Natural killer cell (primary cell): ENCODE data around the gene MPPED1. TPM values are rescaled to one million over a fixed set of nuclear protein-coding genes. Genes with fewer than 3 reads are reported as not detected.

Source experiments
- ATAC-seq, 3 donors: fragments of 150-1000 bp in 2 of 3; fragments of 200-7000 bp in 1 of 3; cut with Tn5 transposase; 1 replicate in 1 of 3; 2 replicates in 2 of 3; pipeline ENCODE4 v1.10.0; 2021; ENCODE audit warnings: mild to moderate bottlenecking in 2 of 3, moderate library complexity in 2 of 3
- DNase-seq, 2 donors: peaks; one replicate each; pipeline versions ENCODE4 v3.0.0 to v3.0.0-alpha.2; 2013 to 2021; ENCODE audit warnings: mixed read lengths in 1 of 2
- H3K27ac ChIP-seq: one replicate; pipeline ENCODE4 v1.5.1; 2013; ENCODE audit warnings: mild to moderate bottlenecking, low read length
- H3K27me3 ChIP-seq: one replicate; pipeline ENCODE4 v1.6.1; 2013; ENCODE audit warnings: low read length; ENCODE audit not compliant: control insufficient read depth, insufficient read depth
- H3K36me3 ChIP-seq: one replicate; pipeline ENCODE4 v1.6.1; 2013; ENCODE audit warnings: low read length; ENCODE audit not compliant: control insufficient read depth, insufficient read depth
- H3K4me1 ChIP-seq: one replicate; pipeline ENCODE4 v1.6.1; 2013; ENCODE audit warnings: low read length; ENCODE audit not compliant: control insufficient read depth, insufficient read depth
- H3K4me3 ChIP-seq: one replicate; pipeline ENCODE4 v1.5.1; 2013; ENCODE audit warnings: low read length
- H3K9me3 ChIP-seq: one replicate; pipeline ENCODE4 v1.6.1; 2013; ENCODE audit warnings: low read length; ENCODE audit not compliant: control insufficient read depth, insufficient read depth
- H3K27ac Mint-ChIP-seq, 2 donors: one replicate each; pipeline ENCODE4 v1.8.0; 2022; ENCODE audit warnings: mild to moderate bottlenecking in 2 of 2, mixed read lengths in 2 of 2, moderate library complexity in 1 of 2
- H3K27me3 Mint-ChIP-seq, 2 donors: one replicate each; pipeline ENCODE4 v1.8.0; 2022; ENCODE audit warnings: low read depth in 2 of 2, mixed read lengths in 2 of 2
- H3K36me3 Mint-ChIP-seq: one replicate; pipeline ENCODE4 v1.8.0; 2022; ENCODE audit warnings: mixed read lengths
- H3K4me1 Mint-ChIP-seq, 2 donors: one replicate each; pipeline ENCODE4 v1.8.0; 2022; ENCODE audit warnings: mixed read lengths in 2 of 2
- H3K4me3 Mint-ChIP-seq: one replicate; pipeline ENCODE4 v1.8.0; 2022; ENCODE audit warnings: mild to moderate bottlenecking, moderate library complexity, mixed read lengths
- H3K9me3 Mint-ChIP-seq, 2 donors: one replicate each; pipeline ENCODE4 v1.8.0; 2022; ENCODE audit warnings: mixed read lengths in 2 of 2
- WGBS: methylation state at CpG from one replicate; pipeline ENCODE4 v1.1.7; 2013; ENCODE audit warnings: missing lambda C conversion rate; ENCODE audit not compliant: insufficient coverage; 5-methylcytosine and 5-hydroxymethylcytosine counted together
- intact Hi-C: fragments of 100-400 bp; cut with micrococcal nuclease; formaldehyde crosslinking; loops from one replicate; pipeline ENCODE4 v1.14.2; 2022
- total RNA-seq, 4 donors: library from RNA; stranded (reverse); fragments of 120-200 nt in 1 of 4; gene quantifications; one replicate each; pipeline versions ENCODE4 v1.2.3 to v1.2.4, GENCODE V29; 2013 to 2022
- TF ChIP-seq, protein P1 (sequence below): fragments of 200-600 bp; IDR thresholded peaks from one replicate; pipeline ENCODE4 v1.8.0; 2022; ENCODE audit warnings: antibody characterized with exemption

MPPED1 gene
- total RNA-seq, 3 donors from 2014 or later (not counting 1 experiment from before 2014, with no cell fraction given): not detected

DNA sequence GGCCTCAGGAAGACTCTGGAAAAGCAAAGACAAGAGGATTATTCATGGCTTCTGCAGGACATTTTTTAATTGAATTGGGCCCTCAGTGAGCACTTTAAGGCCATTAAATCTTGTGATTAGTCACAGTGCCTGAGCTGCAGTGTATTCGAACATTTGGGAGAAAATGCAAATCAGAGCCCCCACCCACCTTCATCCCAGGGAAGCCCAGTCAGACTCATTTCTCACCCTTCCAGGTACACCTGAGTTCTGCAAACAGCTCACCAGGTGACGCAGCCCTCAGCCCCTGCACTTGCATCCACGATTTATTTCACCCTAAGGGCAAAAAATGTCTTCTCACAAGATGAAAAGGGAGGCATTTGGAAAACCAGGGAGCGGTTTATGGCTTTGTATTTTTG, 128.7 kb downstream of the MPPED1 start:
- Histone ChIP-seq H3K4me1 (no peaks in the 10 kb centered on the region), H3K4me3 (no peak overlapping the region), H3K27ac (no peak overlapping the region), H3K9me3 (no peaks in the 10 kb centered on the region), H3K36me3 (no peaks in the 10 kb centered on the region), H3K27me3 (no peaks in the 10 kb centered on the region)
- Mint-ChIP-seq H3K4me3 (no peak overlapping the region), H3K4me1 (no peaks in the 10 kb centered on the region), H3K9me3 (no peaks in the 10 kb centered on the region), H3K36me3 (no peaks in the 10 kb centered on the region), H3K27ac (no peak overlapping the region), H3K27me3 (peaks cover 0 to 7% of the 10 kb centered on the region in 2 donors)
- WGBS: 90% methylated on average over 4 of the region's 4 CpGs
- intact Hi-C loops: no loop called here
- DNase-seq: no peak
- no peak for ATAC-seq
- TF ChIP-seq, protein P1, sequence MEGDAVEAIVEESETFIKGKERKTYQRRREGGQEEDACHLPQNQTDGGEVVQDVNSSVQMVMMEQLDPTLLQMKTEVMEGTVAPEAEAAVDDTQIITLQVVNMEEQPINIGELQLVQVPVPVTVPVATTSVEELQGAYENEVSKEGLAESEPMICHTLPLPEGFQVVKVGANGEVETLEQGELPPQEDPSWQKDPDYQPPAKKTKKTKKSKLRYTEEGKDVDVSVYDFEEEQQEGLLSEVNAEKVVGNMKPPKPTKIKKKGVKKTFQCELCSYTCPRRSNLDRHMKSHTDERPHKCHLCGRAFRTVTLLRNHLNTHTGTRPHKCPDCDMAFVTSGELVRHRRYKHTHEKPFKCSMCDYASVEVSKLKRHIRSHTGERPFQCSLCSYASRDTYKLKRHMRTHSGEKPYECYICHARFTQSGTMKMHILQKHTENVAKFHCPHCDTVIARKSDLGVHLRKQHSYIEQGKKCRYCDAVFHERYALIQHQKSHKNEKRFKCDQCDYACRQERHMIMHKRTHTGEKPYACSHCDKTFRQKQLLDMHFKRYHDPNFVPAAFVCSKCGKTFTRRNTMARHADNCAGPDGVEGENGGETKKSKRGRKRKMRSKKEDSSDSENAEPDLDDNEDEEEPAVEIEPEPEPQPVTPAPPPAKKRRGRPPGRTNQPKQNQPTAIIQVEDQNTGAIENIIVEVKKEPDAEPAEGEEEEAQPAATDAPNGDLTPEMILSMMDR: no peak

GRCh38 chr22:43541022-43541421, 129.2 kb downstream of the MPPED1 start:
- Histone ChIP-seq H3K4me3 (no peak overlapping the region), H3K4me1 (no peaks in the 10 kb centered on the region), H3K9me3 (no peaks in the 10 kb centered on the region), H3K36me3 (no peaks in the 10 kb centered on the region), H3K27ac (no peak overlapping the region), H3K27me3 (no peaks in the 10 kb centered on the region)
- Mint-ChIP-seq H3K27ac (no peak overlapping the region), H3K4me1 (no peaks in the 10 kb centered on the region), H3K27me3 (peaks cover 0 to 7% of the 10 kb centered on the region in 2 donors), H3K9me3 (no peaks in the 10 kb centered on the region), H3K36me3 (no peaks in the 10 kb centered on the region), H3K4me3 (no peak overlapping the region)
- intact Hi-C loops: no loop called here
- WGBS: 80% methylated on average over 6 of the region's 6 CpGs
- DNase-seq (no peak), ATAC-seq (no peak)
- TF ChIP-seq, protein P1: no peak

DNA sequence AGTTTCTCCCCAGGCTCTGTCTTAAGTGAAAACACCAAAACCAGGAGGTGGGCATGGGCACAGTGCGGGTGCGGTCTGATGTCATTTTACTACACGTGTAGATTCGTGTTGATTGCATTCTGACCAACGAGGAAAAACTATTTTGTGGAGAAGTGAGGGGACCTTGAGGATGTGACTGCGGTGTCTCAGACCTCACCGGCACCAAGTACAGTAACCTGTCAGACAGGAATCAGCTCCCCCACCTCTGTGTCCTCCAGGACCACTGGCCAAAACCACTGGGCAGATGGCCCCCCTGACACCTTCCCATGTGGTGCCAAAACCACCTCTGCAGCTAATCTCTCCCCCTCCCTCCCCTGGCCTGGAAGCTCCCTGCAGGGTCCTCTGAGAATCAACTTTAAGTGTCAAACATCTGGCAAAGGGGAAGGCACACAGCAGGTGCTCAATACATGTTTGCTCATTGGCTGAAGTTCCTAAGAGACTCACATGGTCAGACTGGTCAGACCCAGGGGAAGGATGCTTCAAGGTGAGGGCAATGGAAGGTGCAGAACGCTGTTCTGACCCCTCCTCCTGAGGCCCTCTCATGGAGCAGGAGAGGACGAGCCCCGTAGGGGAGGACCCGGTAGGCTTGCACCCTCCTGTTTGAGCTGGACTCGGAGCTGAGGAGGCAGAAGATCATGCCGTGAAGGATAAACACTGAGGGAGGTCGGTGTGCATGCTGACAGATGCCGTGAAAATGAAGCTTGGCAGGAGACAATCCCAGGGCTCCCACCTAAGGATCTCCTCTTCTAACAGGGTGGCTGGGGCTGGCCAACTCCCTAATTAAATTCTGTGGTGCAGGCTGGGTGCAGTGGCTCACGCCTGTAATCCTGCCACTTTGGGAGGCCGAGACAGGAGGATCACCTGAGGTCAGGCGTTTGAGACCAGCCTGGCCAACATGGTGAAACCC, 129.9 kb downstream of the MPPED1 start:
- peaks cover 0 to 7% of the 10 kb centered on the region in 2 donors for H3K27me3 Mint-ChIP-seq
- no peak overlapping the region for H3K4me3 Mint-ChIP-seq
- Histone ChIP-seq H3K4me1 (no peaks in the 10 kb centered on the region), H3K9me3 (no peaks in the 10 kb centered on the region), H3K4me3 (no peak overlapping the region), H3K36me3 (no peaks in the 10 kb centered on the region), H3K27me3 (no peaks in the 10 kb centered on the region), H3K27ac (no peak overlapping the region)
- TF ChIP-seq, protein P1: no peak
- H3K4me1 Mint-ChIP-seq: no peaks in the 10 kb centered on the region
- DNase-seq: no peak
- no peaks in the 10 kb centered on the region for H3K9me3 Mint-ChIP-seq
- no peaks in the 10 kb centered on the region for H3K36me3 Mint-ChIP-seq
- WGBS: 83% methylated on average over 18 of the region's 18 CpGs
- no peak for ATAC-seq
- no peak overlapping the region for H3K27ac Mint-ChIP-seq
- intact Hi-C loops: no loop called here
